OCI-M1 (cell line): Measurements from ENCODE around the gene LAMA4.
A peak's percentile ranks its signal among the peaks of the same experiment; 100 is the strongest.

Source experiments
- DNase-seq: peaks from one replicate; lab custom pipeline; 2025; lab: John Stamatoyannopoulos, UW

The LAMA4 gene

GRCh38 chr6:112253841-112254816 is at the start of gene LAMA4:
LAMA4 (minus strand) TSS chr6:112254567; CDS start chr6:112254150, 417 bp downstream.
- DNase-seq, result no peak

- no peak for DNase-seq
Measured at GRCh38 chr6:112302142-112302705, 47.9 kb upstream of the LAMA4 start.

- no peak for DNase-seq
Measured at GRCh38 chr6:112300896-112301295, 46.5 kb upstream of the LAMA4 start.

GRCh38 chr6:112298816-112299281 is 44.5 kb upstream of the LAMA4 start:
- no peak for DNase-seq

- no peak for DNase-seq
Measured at GRCh38 chr6:112298021-112298745, 43.8 kb upstream of the LAMA4 start.

GRCh38 chr6:112296694-112297093 is 42.3 kb upstream of the LAMA4 start:
- no peak for DNase-seq

- peak; percentile 47 for DNase-seq
Measured at GRCh38 chr6:112296122-112296521, 41.8 kb upstream of the LAMA4 start.

GRCh38 chr6:112291161-112291762 is 36.9 kb upstream of the LAMA4 start:
- DNase-seq, result no peak

GRCh38 chr6:112289038-112289566 is 34.7 kb upstream of the LAMA4 start:
- DNase-seq, result no peak

- DNase-seq, result no peak
Measured at GRCh38 chr6:112288475-112288874, 34.1 kb upstream of the LAMA4 start.

GRCh38 chr6:112287577-112288225 is 33.3 kb upstream of the LAMA4 start:
- DNase-seq, result no peak

GRCh38 chr6:112286500-112287144 is 32.3 kb upstream of the LAMA4 start:
- DNase-seq, result no peak

- peak; percentile 37 for DNase-seq
Measured at GRCh38 chr6:112286010-112286409, 31.6 kb upstream of the LAMA4 start.

GRCh38 chr6:112284603-112285002 is 30.2 kb upstream of the LAMA4 start:
- DNase-seq, result no peak

GRCh38 chr6:112283621-112284020 is 29.3 kb upstream of the LAMA4 start:
- no peak for DNase-seq

- DNase-seq, result no peak
Measured at GRCh38 chr6:112281821-112282615, 27.7 kb upstream of the LAMA4 start.

- DNase-seq, result no peak
Measured at GRCh38 chr6:112279031-112279935, 24.9 kb upstream of the LAMA4 start.

GRCh38 chr6:112275365-112275764 is 21.0 kb upstream of the LAMA4 start:
- DNase-seq, result no peak

GRCh38 chr6:112274774-112275173 is 20.4 kb upstream of the LAMA4 start:
- no peak for DNase-seq
